ENCODE measurements around the gene TALDO1. TPM values are rescaled to one million over a fixed set of nuclear protein-coding genes. Genes with fewer than 3 reads are reported as not detected.
"Not testable (repeated sequence)": the region's sequence is repeated elsewhere in the genome, so short reads cannot be mapped to it uniquely, and the experiment has no call there.

The TALDO1 gene
- polyA plus RNA-seq, 1 donor: 68.2 TPM

- no peak for DNase-seq
Measured at GRCh38 chr11:719214-720016, 27.8 kb upstream of the TALDO1 start.

GRCh38 chr11:720017-720641 is 27.1 kb upstream of the TALDO1 start:
- no peak for DNase-seq

GRCh38 chr11:720642-721246 is 26.5 kb upstream of the TALDO1 start:
- no peak for DNase-seq

- no peak for DNase-seq
Measured at GRCh38 chr11:721247-721740, 26.0 kb upstream of the TALDO1 start.

DNA sequence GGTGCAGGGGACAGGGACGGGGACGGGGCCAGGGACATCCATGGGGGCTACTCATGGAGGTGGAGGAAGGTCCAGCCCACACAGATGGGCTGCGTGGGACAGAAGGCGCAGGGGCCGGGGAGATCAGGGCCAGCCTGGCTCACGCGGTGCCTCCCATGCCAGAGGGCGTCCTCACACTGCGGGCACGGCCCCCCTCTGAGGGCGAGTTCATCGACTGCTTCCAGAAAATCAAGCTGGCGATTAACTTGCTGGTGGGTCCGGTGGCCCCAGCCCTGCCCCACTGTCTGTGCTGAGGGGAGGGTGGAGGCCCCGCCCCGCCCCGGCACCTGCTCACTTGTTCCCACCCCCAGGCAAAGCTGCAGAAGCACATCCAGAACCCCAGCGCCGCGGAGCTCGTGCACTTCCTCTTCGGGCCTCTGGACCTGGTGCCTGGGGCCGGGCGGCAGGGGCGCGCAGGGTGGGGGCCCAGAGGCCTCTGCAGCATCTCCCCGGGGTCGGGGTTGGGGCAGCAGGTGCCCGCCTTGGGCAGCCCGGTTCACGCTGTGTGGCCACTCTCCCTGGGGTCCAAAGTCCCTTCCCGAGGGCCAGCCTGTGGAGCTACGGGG is 25.4 kb upstream of the TALDO1 start:
- DNase-seq: no peak

DNA sequence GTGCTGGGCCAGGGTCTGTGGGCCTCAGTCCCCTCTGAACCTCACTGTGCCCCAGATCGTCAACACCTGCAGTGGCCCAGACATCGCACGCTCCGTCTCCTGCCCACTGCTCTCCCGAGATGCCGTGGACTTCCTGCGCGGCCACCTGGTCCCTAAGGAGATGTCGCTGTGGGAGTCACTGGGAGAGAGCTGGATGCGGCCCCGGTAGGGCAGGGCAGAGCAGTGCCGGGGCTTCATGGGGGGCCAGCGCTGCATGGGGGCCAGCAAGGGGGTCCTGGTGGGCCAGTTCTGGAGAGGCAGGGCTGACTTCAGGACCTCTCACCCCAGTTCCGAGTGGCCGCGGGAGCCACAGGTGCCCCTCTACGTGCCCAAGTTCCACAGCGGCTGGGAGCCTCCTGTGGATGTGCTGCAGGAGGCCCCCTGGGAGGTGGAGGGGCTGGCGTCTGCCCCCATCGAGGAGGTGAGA is 24.9 kb upstream of the TALDO1 start:
- no peak for DNase-seq

- peak; percentile 63 for DNase-seq
Measured at GRCh38 chr11:723120-723883, 24.0 kb upstream of the TALDO1 start.

DNA sequence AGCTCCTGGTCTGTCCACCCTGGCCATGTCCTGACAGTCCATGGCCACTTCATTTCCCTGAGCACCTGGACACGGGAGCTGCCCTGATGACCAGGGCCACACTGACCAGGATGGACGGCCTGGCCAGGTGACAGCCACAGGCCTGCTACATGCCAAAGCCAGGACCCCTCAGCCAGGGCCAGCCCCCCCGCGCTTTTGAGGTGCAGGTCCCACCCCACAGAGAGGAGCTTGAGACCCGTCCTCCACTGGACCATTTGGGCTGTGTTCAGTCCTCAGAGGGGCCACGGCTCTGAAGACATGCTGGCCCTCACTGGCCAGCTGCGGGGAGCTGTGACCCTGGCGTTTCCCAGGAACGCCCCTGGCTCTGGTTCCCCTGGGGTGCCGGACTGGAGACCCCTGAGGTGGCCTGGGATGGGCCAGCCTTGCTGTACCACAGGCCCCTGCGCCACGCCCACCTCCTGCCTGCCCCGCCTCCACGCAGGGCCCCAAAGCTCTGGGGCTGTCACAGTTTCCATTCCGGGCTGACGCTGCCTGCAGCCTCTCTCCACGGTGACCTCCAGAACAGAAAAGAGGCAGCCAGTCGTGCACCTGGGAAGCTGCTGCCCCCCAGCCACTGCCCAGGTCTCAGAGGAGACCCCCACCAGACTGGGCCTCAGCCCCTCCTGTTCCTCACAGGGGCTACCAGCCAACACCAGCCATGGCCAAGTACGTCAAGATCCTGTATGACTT is 23.1 kb upstream of the TALDO1 start:
- DNase-seq: no peak

- DNase-seq: no peak
Measured at GRCh38 chr11:724778-725386, 22.4 kb upstream of the TALDO1 start.

GRCh38 chr11:725624-726202 is 21.6 kb upstream of the TALDO1 start:
- no peak for DNase-seq

GRCh38 chr11:726278-727220 is 20.7 kb upstream of the TALDO1 start:
- DNase-seq: no peak

DNA sequence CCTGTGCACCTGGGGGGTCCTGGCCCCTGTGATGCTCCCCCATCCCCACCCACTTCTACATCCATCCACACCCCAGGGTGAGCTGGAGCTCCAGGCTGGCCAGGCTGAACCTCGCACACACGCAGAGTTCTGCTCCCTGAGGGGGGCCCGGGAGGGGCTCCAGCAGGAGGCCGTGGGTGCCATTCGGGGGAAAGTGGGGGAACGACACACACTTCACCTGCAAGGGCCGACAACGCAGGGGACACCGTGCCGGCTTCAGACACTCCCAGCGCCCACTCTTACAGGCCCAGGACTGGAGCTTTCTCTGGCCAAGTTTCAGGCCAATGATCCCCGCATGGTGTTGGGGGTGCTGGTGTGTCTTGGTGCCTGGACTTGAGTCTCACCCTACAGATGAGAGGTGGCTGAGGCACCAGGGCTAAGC is 20.0 kb upstream of the TALDO1 start:
- DNase-seq: no peak

- DNase-seq: peak; percentile 61
Measured at GRCh38 chr11:727859-728748, 19.2 kb upstream of the TALDO1 start.

- DNase-seq: no peak
Measured at GRCh38 chr11:728901-729491, 18.3 kb upstream of the TALDO1 start.

DNA sequence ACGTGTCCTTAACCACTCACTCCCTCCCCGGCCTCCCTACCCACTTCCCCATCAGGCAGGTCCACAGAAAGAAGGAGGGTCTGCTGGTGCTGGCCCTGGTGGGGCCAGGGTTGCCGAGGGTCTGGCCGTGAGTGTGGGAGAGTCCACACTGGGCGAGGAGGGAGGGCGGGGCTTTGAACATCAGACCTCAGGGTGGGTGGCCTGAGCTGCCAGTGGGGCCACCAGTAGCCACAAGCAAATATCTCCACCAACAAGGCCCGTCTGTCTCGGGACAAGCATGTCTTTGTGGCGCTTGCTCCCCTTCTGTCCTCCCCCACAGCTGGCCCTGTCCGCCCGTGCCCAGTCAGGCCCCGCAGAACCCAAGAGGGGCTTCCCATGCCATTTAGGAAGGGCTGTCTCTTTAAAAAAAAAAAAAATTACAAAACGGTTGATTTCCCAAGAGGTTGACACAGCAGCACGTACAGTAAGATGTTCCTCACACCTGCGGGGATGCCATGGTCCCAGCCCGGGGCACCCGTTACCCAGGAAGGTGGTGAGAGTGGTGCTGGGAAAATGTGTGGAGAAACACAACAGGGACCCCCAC is 17.7 kb upstream of the TALDO1 start:
- no peak for DNase-seq

GRCh38 chr11:733072-733471 is 14.2 kb upstream of the TALDO1 start:
- DNase-seq: no peak

- DNase-seq: not testable (repeated sequence)
Measured at GRCh38 chr11:734541-734940, 12.7 kb upstream of the TALDO1 start.

GRCh38 chr11:737366-737765 is 9.9 kb upstream of the TALDO1 start:
- DNase-seq: no peak
